HG03342 (cell line): Measurements from ENCODE around the gene CEP126.
"Not testable (repeated sequence)": the region's sequence is repeated elsewhere in the genome, so short reads cannot be mapped to it uniquely, and the experiment has no call there.

Experiments
- ATAC-seq: cut with Tn5 transposase; IDR thresholded peaks from one replicate; pipeline ENCODE4 v1.9.1; 2021; ENCODE audit warnings: mild to moderate bottlenecking, moderate library complexity; ENCODE audit not compliant: unreplicated experiment

The CEP126 gene

DNA sequence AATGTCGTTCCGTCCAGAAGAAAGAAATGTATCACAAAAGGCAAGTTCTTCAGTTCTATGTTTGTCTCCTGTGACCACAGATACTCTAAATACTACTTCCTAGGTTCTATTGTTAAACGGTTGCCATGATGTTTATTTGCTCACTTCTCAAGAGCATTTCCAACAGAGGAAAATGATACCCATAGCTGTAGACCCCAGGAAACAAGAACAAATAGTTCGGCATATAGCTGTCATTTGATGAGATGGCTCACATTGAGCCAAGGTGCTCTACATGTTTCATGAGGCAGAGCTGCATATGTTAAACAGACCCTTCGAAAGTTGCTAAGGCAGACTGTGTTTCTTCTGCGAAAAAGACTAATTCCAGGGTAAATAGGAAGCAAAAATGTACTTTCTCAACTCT lies 16.9 kb downstream of the CEP126 start:
- no peak for ATAC-seq

DNA sequence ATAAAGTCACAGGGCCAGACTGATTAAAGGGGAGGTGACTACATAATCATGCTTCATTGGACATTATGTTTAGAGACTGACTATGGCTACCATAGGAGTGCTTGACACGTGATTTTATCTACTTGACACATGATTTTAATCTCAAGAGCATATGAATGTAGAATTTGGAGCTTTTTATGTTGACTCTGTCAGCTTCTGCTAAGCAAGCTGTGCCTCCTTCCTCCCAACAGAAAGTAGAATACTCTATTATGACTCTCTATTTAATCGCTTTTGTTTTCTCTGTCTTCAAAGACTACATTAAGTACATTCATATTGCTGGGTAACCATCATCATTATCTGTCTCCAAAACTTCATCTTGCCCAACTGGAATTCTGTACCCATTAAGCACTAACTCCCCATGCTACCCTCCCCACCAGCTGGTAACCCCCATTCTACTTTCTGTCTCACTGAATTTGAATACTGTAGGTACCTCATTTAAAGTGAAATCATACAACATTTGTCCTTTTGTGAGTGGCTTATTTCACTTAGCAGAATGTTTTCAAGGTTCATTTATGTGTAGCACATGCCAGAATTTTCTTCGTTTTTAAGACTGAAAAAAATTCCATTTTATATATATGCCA lies 26.2 kb downstream of the CEP126 start:
- ATAC-seq = no peak

DNA sequence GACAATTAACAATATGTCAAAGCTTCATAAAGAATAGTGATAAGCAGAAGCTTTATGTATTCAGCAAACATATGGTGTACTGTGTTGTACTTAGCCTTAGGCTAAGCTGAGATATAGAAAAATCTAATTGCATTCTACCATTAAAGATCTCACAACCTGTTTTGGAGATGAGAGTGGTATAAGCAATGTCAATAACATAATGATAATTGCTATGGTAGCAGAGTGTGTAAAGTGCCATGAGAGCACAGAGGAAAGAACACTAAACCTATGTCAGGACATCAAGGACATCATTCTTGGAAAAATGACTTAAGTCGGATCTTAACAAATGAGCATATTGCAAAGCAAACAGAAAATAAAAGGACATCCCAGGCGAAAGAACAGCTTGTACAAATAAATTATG lies 30.1 kb downstream of the CEP126 start:
- no peak for ATAC-seq

DNA sequence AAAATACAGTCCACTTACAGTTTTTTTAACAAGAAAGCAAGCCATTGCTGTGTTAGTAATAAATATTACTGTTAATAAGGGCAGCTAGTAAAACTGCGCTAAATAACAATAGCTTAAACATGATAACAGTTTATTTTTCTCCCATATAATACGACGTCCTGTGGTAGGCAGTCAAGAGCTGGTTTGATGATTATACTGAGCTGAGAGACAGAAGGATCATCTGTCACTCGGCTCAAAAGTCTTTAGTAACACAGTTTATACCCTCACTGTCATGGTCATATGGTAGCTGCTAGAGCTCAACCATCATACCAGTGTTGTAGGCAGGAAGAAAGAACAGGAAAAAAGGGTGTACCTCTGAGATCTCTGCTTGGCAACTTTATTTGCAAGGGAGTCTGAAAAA lies 30.6 kb downstream of the CEP126 start:
- no peak for ATAC-seq

- no peak for ATAC-seq
Measured at GRCh38 chr11:101949680-101950220, 34.9 kb downstream of the CEP126 start.

DNA sequence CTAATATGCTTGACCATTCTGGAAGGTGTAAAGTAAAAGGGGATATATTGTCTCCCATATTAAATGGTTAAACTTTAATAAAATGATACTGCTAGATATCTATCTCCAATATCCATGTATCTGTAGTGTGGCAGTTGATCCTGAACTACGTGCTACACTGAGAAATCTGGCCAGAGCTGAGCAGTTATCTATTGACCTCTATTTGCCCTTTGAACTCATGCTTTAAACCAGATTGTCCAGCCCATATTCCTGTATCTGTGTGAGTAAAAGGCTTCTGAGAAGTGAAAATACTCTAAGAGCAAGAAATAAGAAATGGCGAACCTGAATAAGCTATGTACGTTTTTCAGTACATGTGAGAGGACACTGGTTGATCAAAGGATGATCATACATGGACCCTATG lies 40.5 kb downstream of the CEP126 start:
- no peak for ATAC-seq

DNA sequence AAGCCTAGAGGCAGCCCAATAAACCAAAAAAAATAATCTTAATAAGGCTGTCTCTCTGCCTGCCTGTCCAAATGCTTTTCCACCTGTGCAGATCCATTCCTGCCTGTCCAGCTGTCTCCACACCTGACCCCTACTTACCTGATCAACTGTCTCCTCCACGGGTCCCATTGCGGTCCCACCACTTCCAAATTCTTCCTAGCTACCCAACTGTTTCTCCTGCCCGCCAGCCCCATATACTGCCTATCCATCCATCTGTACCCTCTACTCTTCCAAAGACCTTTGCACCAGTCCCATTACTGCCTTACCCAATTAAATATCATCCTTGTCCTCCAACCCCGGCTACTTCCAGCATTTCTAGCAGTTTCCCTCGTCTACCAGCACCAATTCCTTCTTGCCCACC lies 40.9 kb downstream of the CEP126 start:
- no peak for ATAC-seq

GRCh38 chr11:101960231-101960630 lies 45.4 kb downstream of the CEP126 start:
- ATAC-seq = no peak

DNA sequence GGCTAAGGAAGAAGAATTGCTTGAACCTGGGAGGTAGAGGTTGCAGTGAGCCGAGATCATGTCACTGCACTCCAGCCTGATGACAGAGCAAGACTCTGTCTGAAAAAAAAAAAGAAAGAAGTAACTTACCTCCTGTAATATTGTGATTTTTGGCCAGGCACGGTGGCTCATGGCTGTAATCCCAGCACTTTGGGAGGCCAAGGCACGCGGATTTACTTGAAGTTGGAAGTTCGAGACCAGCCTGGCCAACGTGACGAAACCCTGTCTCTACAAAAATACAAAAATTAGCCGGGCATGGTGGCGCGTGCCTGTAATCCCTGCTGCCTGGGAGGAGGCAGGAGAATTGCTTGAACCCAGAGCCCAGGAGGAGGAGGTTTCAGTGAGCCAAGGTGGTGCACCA lies 49.4 kb downstream of the CEP126 start:
- not testable (repeated sequence) for ATAC-seq

DNA sequence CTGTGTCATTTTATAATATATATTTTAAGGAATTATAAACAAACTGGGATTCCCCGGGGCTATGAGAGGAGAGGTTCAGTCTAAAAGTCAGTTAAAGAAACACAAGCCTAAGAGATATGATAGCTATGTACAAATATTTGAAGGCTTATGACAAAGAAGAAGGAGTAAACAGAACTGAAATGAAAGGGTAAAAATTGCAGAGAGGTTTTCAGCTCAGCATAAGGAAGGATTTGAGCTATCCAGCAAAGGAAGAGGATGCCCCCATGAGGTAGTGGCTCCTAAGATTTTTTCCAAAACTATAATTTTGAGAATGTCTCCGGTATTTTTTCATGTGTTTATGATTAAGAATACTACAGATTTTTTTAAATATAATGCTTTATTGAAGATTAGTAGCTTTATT lies 59.4 kb downstream of the CEP126 start:
- ATAC-seq = no peak

- ATAC-seq = no peak
Measured at GRCh38 chr11:101974771-101975170, 60.0 kb downstream of the CEP126 start.

DNA sequence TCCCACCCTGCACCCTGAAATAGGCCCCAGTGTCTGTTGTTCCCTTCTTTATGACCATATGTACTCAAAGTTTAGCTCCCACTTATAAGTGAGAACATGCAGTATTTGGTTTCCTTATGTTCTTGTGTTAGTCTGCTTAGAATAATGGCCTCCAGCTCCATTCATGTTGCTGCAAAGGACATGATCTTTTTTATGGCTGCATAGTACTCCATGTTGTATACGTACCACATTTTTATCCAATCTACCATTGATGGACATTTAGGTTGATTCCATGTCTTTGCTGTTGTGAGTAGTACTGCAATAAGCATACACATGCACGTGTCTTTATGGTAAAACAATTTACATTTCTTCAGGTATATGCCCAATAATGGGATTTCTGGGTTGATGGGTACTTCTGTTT lies 60.9 kb downstream of the CEP126 start:
- ATAC-seq = no peak

DNA sequence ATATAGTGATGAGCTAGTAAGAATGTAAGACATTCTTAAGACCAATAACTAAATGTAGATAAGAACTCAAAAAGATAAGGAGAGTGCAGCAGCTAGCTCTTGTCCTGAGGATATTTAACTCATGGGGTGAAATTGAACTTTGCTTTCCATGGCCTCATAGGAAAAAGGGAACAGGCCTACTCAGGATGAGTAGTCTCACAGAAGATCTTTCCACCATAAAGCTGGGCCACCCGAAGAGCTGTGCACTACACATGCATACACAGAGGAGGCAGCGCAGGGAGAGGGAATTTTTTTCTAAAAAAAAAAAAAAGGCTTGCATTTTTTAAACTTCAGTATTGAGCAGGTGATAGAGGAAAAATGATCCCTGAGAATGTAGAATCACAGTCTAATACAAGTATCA lies 72.6 kb downstream of the CEP126 start:
- ATAC-seq = no peak

GRCh38 chr11:101993172-101993571 lies 78.4 kb downstream of the CEP126 start:
- ATAC-seq = no peak

GRCh38 chr11:101994052-101994469 lies 79.3 kb downstream of the CEP126 start:
- not testable (repeated sequence) for ATAC-seq

DNA sequence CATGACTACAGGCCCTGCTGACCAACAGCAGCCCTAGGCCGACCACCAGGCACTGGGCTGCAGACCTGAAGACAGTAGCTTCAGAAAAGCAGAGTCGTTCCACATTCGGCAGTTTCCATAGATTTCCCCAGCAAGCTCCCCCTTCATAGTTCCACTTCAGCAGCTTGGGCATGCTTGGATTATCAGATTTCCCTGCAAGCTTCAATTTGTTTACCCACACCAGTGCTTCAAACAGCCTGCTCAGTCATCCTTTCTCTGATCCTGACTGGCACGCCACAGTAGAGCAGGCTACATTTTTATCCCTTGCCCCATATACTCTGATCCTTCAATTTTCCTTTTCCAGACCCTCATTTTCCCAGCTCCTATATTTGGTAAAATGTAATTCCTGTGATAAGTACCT lies 81.3 kb downstream of the CEP126 start:
- ATAC-seq = no peak

DNA sequence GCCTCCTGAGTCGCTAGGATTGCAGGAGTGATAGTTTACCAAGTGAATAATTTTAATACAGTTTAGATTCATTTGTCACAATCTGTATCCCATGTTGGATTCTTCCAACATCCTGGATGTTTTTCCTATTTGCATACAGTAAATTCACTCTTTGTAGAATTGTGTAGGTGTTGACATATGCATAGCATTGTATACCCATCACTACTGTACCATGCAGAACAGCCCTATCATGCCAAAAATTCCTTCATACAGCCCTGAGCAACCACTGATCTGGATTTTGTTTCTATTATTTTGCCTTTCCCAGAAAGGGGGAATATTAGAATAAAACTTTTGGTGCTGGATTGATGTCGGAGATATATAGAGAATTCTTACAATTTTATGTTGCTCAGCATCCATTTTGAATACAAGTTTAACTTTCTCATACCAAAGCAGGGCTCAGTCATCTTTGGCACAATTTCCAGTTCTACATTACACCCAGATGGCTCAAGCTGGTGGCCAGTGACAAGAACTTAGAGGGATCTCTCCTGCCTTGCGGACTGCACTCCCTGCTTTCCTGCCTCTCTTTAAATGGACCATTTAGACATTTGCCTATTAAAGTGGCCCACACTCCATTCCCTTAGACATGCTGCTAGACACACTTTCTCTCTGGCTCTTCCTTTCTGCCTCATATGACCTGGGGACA lies 87.0 kb downstream of the CEP126 start:
- ATAC-seq = no peak

GRCh38 chr11:102004220-102004619 lies 89.4 kb downstream of the CEP126 start:
- no peak for ATAC-seq

GRCh38 chr11:102005306-102005705 lies 90.5 kb downstream of the CEP126 start:
- no peak for ATAC-seq

DNA sequence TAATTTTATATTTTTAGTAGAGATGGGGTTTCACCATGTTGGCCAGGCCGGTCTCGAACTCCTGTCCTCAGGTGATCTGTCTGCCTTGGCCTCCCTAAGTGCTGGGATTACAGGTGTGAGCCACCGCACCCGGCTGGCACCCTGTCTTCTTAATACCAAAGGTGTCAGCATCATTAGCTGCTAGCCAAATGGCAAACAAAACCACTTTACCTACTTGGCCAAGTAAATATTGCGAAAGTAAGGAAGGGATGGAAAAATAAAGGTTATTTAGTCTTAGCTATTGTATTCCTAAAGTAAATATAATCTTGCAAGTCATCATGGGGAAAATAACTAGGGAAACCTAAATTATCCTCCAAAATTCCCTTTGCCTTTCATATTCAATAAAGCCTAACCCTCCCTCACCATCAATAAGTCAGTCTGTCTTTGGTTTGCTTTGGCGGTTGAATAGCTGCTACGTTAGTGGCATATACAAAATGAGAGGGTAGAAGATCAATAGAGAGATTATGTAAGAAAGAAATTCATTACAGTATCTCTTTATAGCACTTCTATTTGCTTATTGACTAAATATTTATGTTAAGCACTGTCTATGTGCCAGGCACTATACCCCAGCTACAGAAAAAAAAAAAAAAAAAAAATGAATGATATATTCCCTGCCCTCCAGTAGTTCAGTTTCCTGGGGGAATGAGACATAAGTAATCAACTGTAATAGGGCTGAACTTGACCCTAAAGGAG lies 92.2 kb downstream of the CEP126 start:
- no peak for ATAC-seq

GRCh38 chr11:102007567-102008437 lies 93.0 kb downstream of the CEP126 start:
- peak; percentile 85 for ATAC-seq
